A673 (cell line): ENCODE measurements around the gene KCNK5. TPM values are rescaled to one million over a fixed set of nuclear protein-coding genes. Genes with fewer than 3 reads are reported as not detected.

ENCODE experiments used
- BruUV-seq: library from RNA; stranded (reverse); fragments of 400-500 nt; replicated peaks from 2 replicates; lab custom pipeline; 2021; lab: Mats Ljungman, UMichigan
- CTCF ChIA-PET: fragments of 300-600 bp; sonication (Branson Sonifier 250); formaldehyde crosslinking; loops from one replicate; lab custom pipeline; 2022; ENCODE audit warnings: antibody characterized with exemption; lab: Charles Lee
- POLR2A ChIA-PET: fragments of 300-600 bp; sonication (Branson Sonifier 250); formaldehyde crosslinking; loops from one replicate; lab custom pipeline; 2022; ENCODE audit warnings: antibody characterized with exemption; ENCODE audit not compliant: low non-redundant PET; lab: Charles Lee
- DNase-seq: peaks from one replicate; pipeline ENCODE4 v3.0.0-alpha.2; 2015; ENCODE audit warnings: low spot score
- H3K27ac ChIP-seq: fragments of 200-600 bp; sonication (generic); 2 replicates; pipeline ENCODE4 v1.5.1; 2016; ENCODE audit warnings: mixed run types, low read depth, mild to moderate bottlenecking, mixed read lengths, antibody characterized with exemption, low read length; ENCODE audit not compliant: poor library complexity, severe bottlenecking
- H3K27me3 ChIP-seq: fragments of 200-600 bp; sonication (generic); replicated peaks from 2 replicates; pipeline ENCODE4 v1.6.1; 2017; ENCODE audit warnings: mixed run types, low read depth, mild to moderate bottlenecking, mixed read lengths, antibody characterized with exemption, low read length; ENCODE audit not compliant: insufficient read depth, poor library complexity
- H3K36me3 ChIP-seq: fragments of 200-600 bp; sonication (generic); 2 replicates; pipeline ENCODE4 v1.6.1; 2016; ENCODE audit warnings: mixed run types, mild to moderate bottlenecking, mixed read lengths, antibody characterized with exemption, low read length; ENCODE audit not compliant: insufficient read depth, poor library complexity, severe bottlenecking
- H3K4me1 ChIP-seq: fragments of 200-600 bp; sonication (generic); 2 replicates; pipeline ENCODE4 v1.6.1; 2017; ENCODE audit warnings: mixed run types, mild to moderate bottlenecking, mixed read lengths, antibody characterized with exemption, low read length; ENCODE audit not compliant: insufficient read depth, poor library complexity, severe bottlenecking
- H3K4me3 ChIP-seq: fragments of 200-600 bp; sonication (generic); 2 replicates; pipeline ENCODE4 v1.5.1; 2016; ENCODE audit warnings: low read depth, mixed run types, mild to moderate bottlenecking, mixed read lengths, low read length; ENCODE audit not compliant: poor library complexity, severe bottlenecking
- H3K9me3 ChIP-seq: fragments of 200-600 bp; sonication (generic); 2 replicates; pipeline ENCODE4 v1.6.1; 2016; ENCODE audit warnings: mixed run types, low read depth, mild to moderate bottlenecking, mixed read lengths, antibody characterized with exemption, low read length; ENCODE audit not compliant: poor library complexity, severe bottlenecking
- EZH2 ChIP-seq: fragments of 200-600 bp; sonication (generic); IDR thresholded peaks from 2 replicates; pipeline ENCODE4 v1.6.1; 2017; ENCODE audit warnings: borderline replicate concordance, low read depth, mild to moderate bottlenecking, mixed read lengths, antibody characterized with exemption, low read length; ENCODE audit not compliant: poor library complexity, severe bottlenecking
- intact Hi-C: fragments of 100-400 bp; cut with micrococcal nuclease; formaldehyde crosslinking; loops from one replicate; pipeline ENCODE4 v1.10.0; 2022; ENCODE audit not compliant: unreplicated experiment
- total RNA-seq: library from RNA; stranded (reverse); gene quantifications from 2 replicates; pipeline ENCODE4 v1.2.3, GENCODE V29; 2021
- TF ChIP-seq, protein P1 (sequence below): fragments of 300-800, 200-600 bp; sonication (generic); conservative IDR thresholded peaks from 2 replicates; pipeline ENCODE4 v1.5.1; 2017; ENCODE audit warnings: low read depth, mild to moderate bottlenecking, antibody characterized with exemption, low read length, moderate library complexity, mixed read lengths

KCNK5 gene
- total RNA-seq, 1 experiment from 2014 or later = not detected

DNA sequence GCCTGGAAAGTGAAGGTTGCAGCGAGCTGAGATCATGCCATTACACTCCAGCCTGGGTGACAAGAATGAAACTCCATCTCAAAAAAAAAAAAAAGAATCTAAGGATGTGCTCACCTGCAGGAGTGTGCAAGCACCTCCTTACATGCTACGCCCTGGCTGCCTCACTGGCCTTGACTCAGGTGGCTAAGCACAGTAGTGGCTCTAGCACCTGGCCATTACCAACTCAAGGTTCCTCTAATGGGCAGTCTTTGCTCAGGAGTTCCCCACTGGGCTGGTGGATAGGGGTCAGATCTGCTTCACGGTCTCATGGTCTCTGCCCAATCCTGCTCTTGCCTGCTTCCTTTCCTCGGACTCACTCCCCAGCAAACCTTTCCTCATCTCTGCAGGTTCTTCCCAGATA is 45.2 kb upstream of the KCNK5 start:
- POLR2A ChIA-PET = no interaction called here
- intact Hi-C loops = no loop called here
- no peaks in the 10 kb centered on the region for H3K4me1 ChIP-seq
- CTCF ChIA-PET = no interaction called here
- H3K9me3 ChIP-seq = no peaks in the 10 kb centered on the region
- no peaks in the 10 kb centered on the region for H3K36me3 ChIP-seq
- no peak for DNase-seq
- peaks cover 16% of the 10 kb centered on the region for H3K27me3 ChIP-seq
- no peak for TF ChIP-seq EZH2
- TF ChIP-seq, protein P1, sequence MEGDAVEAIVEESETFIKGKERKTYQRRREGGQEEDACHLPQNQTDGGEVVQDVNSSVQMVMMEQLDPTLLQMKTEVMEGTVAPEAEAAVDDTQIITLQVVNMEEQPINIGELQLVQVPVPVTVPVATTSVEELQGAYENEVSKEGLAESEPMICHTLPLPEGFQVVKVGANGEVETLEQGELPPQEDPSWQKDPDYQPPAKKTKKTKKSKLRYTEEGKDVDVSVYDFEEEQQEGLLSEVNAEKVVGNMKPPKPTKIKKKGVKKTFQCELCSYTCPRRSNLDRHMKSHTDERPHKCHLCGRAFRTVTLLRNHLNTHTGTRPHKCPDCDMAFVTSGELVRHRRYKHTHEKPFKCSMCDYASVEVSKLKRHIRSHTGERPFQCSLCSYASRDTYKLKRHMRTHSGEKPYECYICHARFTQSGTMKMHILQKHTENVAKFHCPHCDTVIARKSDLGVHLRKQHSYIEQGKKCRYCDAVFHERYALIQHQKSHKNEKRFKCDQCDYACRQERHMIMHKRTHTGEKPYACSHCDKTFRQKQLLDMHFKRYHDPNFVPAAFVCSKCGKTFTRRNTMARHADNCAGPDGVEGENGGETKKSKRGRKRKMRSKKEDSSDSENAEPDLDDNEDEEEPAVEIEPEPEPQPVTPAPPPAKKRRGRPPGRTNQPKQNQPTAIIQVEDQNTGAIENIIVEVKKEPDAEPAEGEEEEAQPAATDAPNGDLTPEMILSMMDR = no peak
- no peak overlapping the region for H3K4me3 ChIP-seq
- no TSS peak for BruUV-seq
- no peak overlapping the region for H3K27ac ChIP-seq

DNA sequence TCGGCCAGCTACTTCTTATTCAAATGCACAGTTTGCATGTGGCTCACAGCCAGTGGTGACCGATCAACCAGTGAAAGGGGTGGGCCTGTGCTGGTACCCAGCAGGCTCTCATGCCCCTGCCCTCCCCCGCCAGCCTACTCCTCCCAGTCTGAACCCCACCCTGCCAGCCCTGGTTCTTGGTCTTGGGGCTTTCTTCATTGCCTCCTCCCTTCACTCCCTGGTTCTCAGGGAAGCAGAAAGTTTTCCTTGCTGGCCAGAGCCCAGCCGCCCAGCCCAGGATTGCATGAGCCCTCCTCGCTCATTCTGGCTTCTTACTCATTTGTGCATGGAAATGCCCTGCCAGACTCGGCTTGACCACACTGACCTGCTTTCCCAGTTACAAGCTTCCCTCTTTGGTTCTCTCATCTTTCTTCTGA is 44.1 kb upstream of the KCNK5 start:
- POLR2A ChIA-PET = no interaction called here

DNA sequence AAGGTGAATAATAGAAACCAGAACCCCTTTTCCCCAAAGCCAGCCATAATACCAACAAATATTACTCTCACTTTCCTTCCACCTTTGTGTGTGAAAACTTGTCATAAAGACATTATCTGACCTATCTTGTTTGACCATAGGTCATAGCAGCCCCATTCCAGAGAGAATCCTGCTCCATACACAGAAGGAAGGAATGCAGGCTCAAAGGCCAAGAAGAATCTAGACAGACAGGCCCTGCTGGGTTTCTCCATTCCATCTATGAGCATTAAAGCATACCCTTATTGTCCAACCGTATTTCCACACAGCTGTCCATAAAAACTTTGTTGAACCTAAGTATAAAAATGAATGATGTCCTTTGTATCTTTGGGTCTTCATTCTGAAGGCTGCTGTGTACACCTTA is 40.7 kb upstream of the KCNK5 start:
- TF ChIP-seq EZH2 = no peak
- TF ChIP-seq, protein P1 = no peak
- no TSS peak for BruUV-seq
- H3K4me1 ChIP-seq = no peaks in the 10 kb centered on the region
- no peaks in the 10 kb centered on the region for H3K9me3 ChIP-seq
- H3K36me3 ChIP-seq = no peaks in the 10 kb centered on the region
- no peaks in the 10 kb centered on the region for H3K27me3 ChIP-seq
- ChIA-PET CTCF (no interaction called here), POLR2A (no interaction called here)
- H3K27ac ChIP-seq = no peak overlapping the region
- DNase-seq = no peak
- intact Hi-C loops = no loop called here
- no peak overlapping the region for H3K4me3 ChIP-seq

More for the DNA sequence above, 44.1 kb upstream of the KCNK5 start:
- CTCF ChIA-PET = no interaction called here
- DNase-seq = no peak
- TF ChIP-seq, protein P1 = no peak
- no peak for TF ChIP-seq EZH2
- Histone ChIP-seq H3K9me3 (no peaks in the 10 kb centered on the region), H3K4me3 (no peak overlapping the region), H3K27ac (no peak overlapping the region), H3K4me1 (no peaks in the 10 kb centered on the region), H3K36me3 (no peaks in the 10 kb centered on the region), H3K27me3 (peaks cover 15% of the 10 kb centered on the region)
- BruUV-seq = no TSS peak
- intact Hi-C loops = no loop called here
